ENCODE results near the gene CPNE1.
A peak's percentile ranks its signal among the peaks of the same experiment; 100 is the strongest.
"Not testable (repeated sequence)": the region's sequence is repeated elsewhere in the genome, so short reads cannot be mapped to it uniquely, and the experiment has no call there.

Gene CPNE1

GRCh38 chr20:35699127-35699956, 34.6 kb upstream of the CPNE1 start, which contains the start of the genes NFS1 and ROMO1:
Gene NFS1, minus strand, starts transcription at chr20:35699352. Its CDS starts 64 bp downstream, at chr20:35699288.
Gene ROMO1, plus strand, starts transcription at chr20:35699405. Its CDS starts 228 bp downstream, at chr20:35699633.
- intact Hi-C loops (cut with DNase I): no loop called here

GRCh38 chr20:35698298-35699126, 33.8 kb upstream of the CPNE1 start:
- DNase-seq: peak in 4 of 42 donors; percentile 14 to 46 (median 24)
- intact Hi-C loops (cut with DNase I): no loop called here

More at GRCh38 chr20:35699127-35699956, 34.6 kb upstream of the CPNE1 start, which contains the start of the genes NFS1 and ROMO1:
- peak; percentile 68 to 95 (median 90) for DNase-seq

GRCh38 chr20:35697696-35698297, 33.1 kb upstream of the CPNE1 start:
- DNase-seq: no peak
- intact Hi-C loops (cut with DNase I): no loop called here

- intact Hi-C loops (cut with DNase I): no loop called here
- DNase-seq: no peak
These were observed 31.3 kb upstream of the CPNE1 start for GRCh38 chr20:35695978-35696377.

GRCh38 chr20:35695245-35695749, 30.6 kb upstream of the CPNE1 start:
- intact Hi-C loops (cut with DNase I): no loop called here
- DNase-seq: no peak

GRCh38 chr20:35690265-35690664, 25.6 kb upstream of the CPNE1 start:
- no peak for DNase-seq
- intact Hi-C loops (cut with DNase I): no loop called here

- DNase-seq: peak in 1 of 42 donors; percentile 41
- intact Hi-C loops (cut with DNase I): not testable (repeated sequence)
These were observed 22.2 kb upstream of the CPNE1 start for GRCh38 chr20:35686872-35687271.

- intact Hi-C loops (cut with DNase I): not testable (repeated sequence)
These were observed 20.7 kb upstream of the CPNE1 start for GRCh38 chr20:35685368-35685767.

GRCh38 chr20:35681960-35682359, 17.3 kb upstream of the CPNE1 start:
- intact Hi-C loops (cut with DNase I): no loop called here
- DNase-seq: no peak

More at GRCh38 chr20:35685368-35685767, 20.7 kb upstream of the CPNE1 start:
- peak in 1 of 42 donors; percentile 34 for DNase-seq

GRCh38 chr20:35680452-35681183, 15.9 kb upstream of the CPNE1 start:
- intact Hi-C loops (cut with DNase I): no loop called here
- DNase-seq: peak in 1 of 42 donors; percentile 10

- DNase-seq: peak in 1 of 42 donors; percentile 26
- intact Hi-C loops (cut with DNase I): no loop called here
These were observed 10.2 kb upstream of the CPNE1 start for GRCh38 chr20:35674921-35675320.

GRCh38 chr20:35673884-35674283, 9.2 kb upstream of the CPNE1 start:
- intact Hi-C loops (cut with DNase I): no loop called here
- peak in 1 of 42 donors; percentile 8 for DNase-seq

- intact Hi-C loops (cut with DNase I): loop anchor here (10.0 kb wide), 1 partner anchor 55 kb away; the partner anchor contains the start of gene SPAG4
- no peak for DNase-seq
These were observed 5.0 kb upstream of the CPNE1 start for GRCh38 chr20:35669681-35670080.

GRCh38 chr20:35669221-35669620, 4.5 kb upstream of the CPNE1 start:
- no peak for DNase-seq
- intact Hi-C loops (cut with DNase I): loop anchor here (10.0 kb wide), 1 partner anchor 54 kb away; the partner anchor contains the start of gene SPAG4

- intact Hi-C loops (cut with DNase I): loop anchor here (10.0 kb wide), 1 partner anchor 51 kb away; the partner anchor contains the start of gene SPAG4
- no peak for DNase-seq
These were observed 1.2 kb upstream of the CPNE1 start for GRCh38 chr20:35665949-35666288.

GRCh38 chr20:35663516-35664465, 909 bp downstream of the CPNE1 start:
- intact Hi-C loops (cut with DNase I): loop anchor here (5.0 to 10.0 kb wide), 2 partner anchors 49 to 79 kb away; partner anchors contain the start of genes RBM39 and SPAG4
- DNase-seq: peak in 39 of 42 donors; percentile 10 to 74 (median 47)

- intact Hi-C loops (cut with DNase I): loop anchor here (5.0 to 10.0 kb wide), 2 partner anchors 48 to 80 kb away; partner anchors contain the start of genes RBM39 and SPAG4
- DNase-seq: no peak
These were observed 2.1 kb downstream of the CPNE1 start for GRCh38 chr20:35662551-35662950.

All from head of caudate nucleus (tissue), 42 donors.